Osteoblast (primary cell): ENCODE data around the gene LAMA1. TPM values are rescaled to one million over a fixed set of nuclear protein-coding genes. Genes with fewer than 3 reads are reported as not detected.

Experiments
- DNase-seq: peaks from one replicate; pipeline ENCODE4 v3.0.0; 2011; ENCODE audit warnings: low spot score, mixed read lengths; ENCODE audit not compliant: insufficient read length; ENCODE audit errors: missing footprints
- H2AFZ ChIP-seq: 2 replicates; pipeline ENCODE4 v1.6.0; 2011; ENCODE audit warnings: mild to moderate bottlenecking, low read length
- H3K27ac ChIP-seq: 2 replicates; pipeline ENCODE4 v1.5.1; 2011; ENCODE audit warnings: mild to moderate bottlenecking, low read depth, low read length, moderate library complexity
- H3K27me3 ChIP-seq: 2 replicates; pipeline ENCODE4 v1.6.0; 2012; ENCODE audit warnings: mild to moderate bottlenecking, control low read depth, inconsistent platforms, low read length, moderate library complexity; ENCODE audit not compliant: insufficient read depth
- H3K36me3 ChIP-seq: 2 replicates; pipeline ENCODE4 v1.5.1; 2011; ENCODE audit warnings: mild to moderate bottlenecking, low read length, control low read depth, moderate library complexity; ENCODE audit not compliant: insufficient read depth
- H3K4me1 ChIP-seq: 2 replicates; pipeline ENCODE4 v1.5.1; 2011; ENCODE audit warnings: mild to moderate bottlenecking, low read length, control low read depth, moderate library complexity; ENCODE audit not compliant: insufficient read depth
- H3K4me2 ChIP-seq: 2 replicates; pipeline ENCODE4 v1.6.0; 2011; ENCODE audit warnings: mild to moderate bottlenecking, low read length; ENCODE audit not compliant: insufficient read depth
- H3K4me3 ChIP-seq: fragments of 200-600 bp; sonication (generic); 3 replicates; pipeline ENCODE4 v1.5.1; 2012; ENCODE audit warnings: mild to moderate bottlenecking, low read length, inconsistent platforms; ENCODE audit not compliant: insufficient read depth
- H3K79me2 ChIP-seq: 2 replicates; pipeline ENCODE4 v1.6.0; 2012; ENCODE audit warnings: mild to moderate bottlenecking, low read length, control low read depth, inconsistent platforms; ENCODE audit not compliant: insufficient read depth
- H3K9me3 ChIP-seq: 2 replicates; pipeline ENCODE4 v1.5.1; 2011; ENCODE audit warnings: low read depth, low read length, control low read depth
- H4K20me1 ChIP-seq: 2 replicates; pipeline ENCODE4 v1.6.0; 2012; ENCODE audit warnings: mild to moderate bottlenecking, low read length, control low read depth; ENCODE audit not compliant: insufficient read depth
- CTCF ChIP-seq: IDR thresholded peaks from 2 replicates; pipeline ENCODE4 v1.5.1; 2011; ENCODE audit warnings: mild to moderate bottlenecking, low read depth, low read length, moderate library complexity; ENCODE audit errors: extremely low read depth
- total RNA-seq: library from RNA; depleted of rRNA; stranded (reverse); fragments of >200 nt; gene quantifications from 2 replicates; pipeline ENCODE4 v1.2.3, GENCODE V29; 2012

The LAMA1 gene
- total RNA-seq, 1 donor: 8.3 TPM

- Histone ChIP-seq H3K4me2 (no peak overlapping the region), H4K20me1 (no peaks in the 10 kb centered on the region), H3K79me2 (no peaks in the 10 kb centered on the region), H3K4me3 (no peak overlapping the region), H3K27me3 (no peaks in the 10 kb centered on the region), H3K36me3 (no peaks in the 10 kb centered on the region), H3K27ac (no peak overlapping the region), H3K9me3 (no peaks in the 10 kb centered on the region), H3K4me1 (no peaks in the 10 kb centered on the region), H2AFZ (no peak overlapping the region)
- DNase-seq: no peak
- no peak for TF ChIP-seq CTCF
Observed at GRCh38 chr18:7062236-7062635, 55.4 kb downstream of the LAMA1 start.

- Histone ChIP-seq H3K27me3 (no peaks in the 10 kb centered on the region), H3K36me3 (no peaks in the 10 kb centered on the region), H3K9me3 (no peaks in the 10 kb centered on the region), H3K4me2 (no peak overlapping the region), H3K4me3 (no peak overlapping the region), H2AFZ (no peak overlapping the region), H3K27ac (no peak overlapping the region), H4K20me1 (no peaks in the 10 kb centered on the region), H3K79me2 (no peaks in the 10 kb centered on the region), H3K4me1 (no peaks in the 10 kb centered on the region)
- TF ChIP-seq CTCF: no peak
- DNase-seq: no peak
Observed at GRCh38 chr18:7059276-7059675, 58.3 kb downstream of the LAMA1 start.

- H3K27ac ChIP-seq: no peak overlapping the region
- H3K27me3 ChIP-seq: no peaks in the 10 kb centered on the region
- H3K4me1 ChIP-seq: no peaks in the 10 kb centered on the region
Observed at GRCh38 chr18:7056026-7056425, 61.6 kb downstream of the LAMA1 start.

GRCh38 chr18:7049951-7050350 is 67.6 kb downstream of the LAMA1 start:
- no peaks in the 10 kb centered on the region for H3K36me3 ChIP-seq
- no peaks in the 10 kb centered on the region for H3K9me3 ChIP-seq
- H3K4me2 ChIP-seq: no peak overlapping the region
- H3K27ac ChIP-seq: no peak overlapping the region
- no peak overlapping the region for H2AFZ ChIP-seq
- TF ChIP-seq CTCF: no peak
- DNase-seq: no peak
- no peaks in the 10 kb centered on the region for H3K4me1 ChIP-seq
- no peak overlapping the region for H3K4me3 ChIP-seq
- H3K27me3 ChIP-seq: no peaks in the 10 kb centered on the region
- no peaks in the 10 kb centered on the region for H4K20me1 ChIP-seq
- no peaks in the 10 kb centered on the region for H3K79me2 ChIP-seq

More at GRCh38 chr18:7056026-7056425, 61.6 kb downstream of the LAMA1 start:
- no peaks in the 10 kb centered on the region for H3K79me2 ChIP-seq
- H4K20me1 ChIP-seq: no peaks in the 10 kb centered on the region
- no peaks in the 10 kb centered on the region for H3K36me3 ChIP-seq
- H3K9me3 ChIP-seq: no peaks in the 10 kb centered on the region
- no peak overlapping the region for H3K4me3 ChIP-seq
- TF ChIP-seq CTCF: no peak
- no peak overlapping the region for H2AFZ ChIP-seq
- DNase-seq: no peak
- no peak overlapping the region for H3K4me2 ChIP-seq
